K562 (cell line): ENCODE measurements around the gene SMAD1. TPM values are rescaled to one million over a fixed set of nuclear protein-coding genes. Genes with fewer than 3 reads are reported as not detected.

Experiments
- ATAC-seq: fragments of 200-7000 bp; cut with Tn5 transposase; 3 replicates; pipeline ENCODE4 v1.9.1; 2020; ENCODE audit warnings: moderate library complexity
- BruUV-seq: library from RNA; stranded (reverse); fragments of 400-500 nt; replicated peaks from 2 replicates; lab custom pipeline; 2021; lab: Mats Ljungman, UMichigan
- CTCF ChIA-PET: fragments of 300-600 bp; formaldehyde crosslinking; extraction: SDS; loops from one replicate; lab custom pipeline; 2021; ENCODE audit warnings: low intra/inter-chr PET ratio; lab: Yijun Ruan, JAX
- POLR2A ChIA-PET: fragments of 300-600, 350-650 bp; sonication (Branson Sonifier 250); formaldehyde crosslinking; extraction: SDS; loops from one replicate; lab custom pipeline; 2021; ENCODE audit warnings: antibody characterized with exemption, inconsistent platforms; lab: Yijun Ruan, JAX
- DNase-seq, 4 experiments: peaks; one replicate each; pipeline versions ENCODE4 v3.0.0 to v3.0.0-alpha.2; 2011 to 2018; ENCODE audit warnings: low spot score in 3 of 4, mixed read lengths in 3 of 4; ENCODE audit errors: extremely low read depth in 1 of 4
- FAIRE-seq: peaks from 2 replicates; lab custom pipeline; 2011; peaks lifted over from hg19 to GRCh38; lab: Jason Lieb, UNC
- H2AFZ ChIP-seq: 2 replicates; pipeline ENCODE4 v1.6.0; 2011; ENCODE audit warnings: low read depth, low read length, control low read depth, inconsistent platforms
- H3K27ac ChIP-seq: fragments of 200-600 bp; 3 replicates; pipeline ENCODE4 v1.8.0; 2011; ENCODE audit warnings: low read depth, mild to moderate bottlenecking, control low read depth, inconsistent platforms, low read length, moderate library complexity, mixed read lengths; ENCODE audit errors: extremely low read depth
- H3K27me3 ChIP-seq, 2 experiments: fragments of 300-600 bp in 1 of 2; 2 replicates in 1 of 2; 3 replicates in 1 of 2; pipeline versions ENCODE4 v1.6.0 to v1.8.0; 2011; ENCODE audit warnings: inconsistent platforms in 2 of 2, low read length in 2 of 2, mild to moderate bottlenecking in 1 of 2, mixed read lengths in 1 of 2, moderate library complexity in 1 of 2; ENCODE audit not compliant: control insufficient read depth in 2 of 2, insufficient read depth in 2 of 2
- H3K36me3 ChIP-seq: fragments of 300-600 bp; 3 replicates; pipeline ENCODE4 v1.8.0; 2011; ENCODE audit warnings: mild to moderate bottlenecking, low read length, inconsistent platforms; ENCODE audit not compliant: control insufficient read depth, insufficient read depth
- H3K4me1 ChIP-seq, 2 experiments: fragments of 200-600 bp in 1 of 2; replicated peaks in 1 of 2; 2 replicates in 1 of 2; 3 replicates in 1 of 2; pipeline versions ENCODE4 v1.5.1 to v1.8.0; 2011; ENCODE audit warnings: inconsistent platforms in 2 of 2, low read length in 2 of 2, mild to moderate bottlenecking in 1 of 2, mixed read lengths in 1 of 2, moderate library complexity in 1 of 2; ENCODE audit not compliant: control insufficient read depth in 2 of 2, insufficient read depth in 2 of 2
- H3K4me2 ChIP-seq: 2 replicates; pipeline ENCODE4 v1.6.1; 2011; ENCODE audit warnings: low read length, control low read depth, inconsistent platforms, mixed read lengths; ENCODE audit not compliant: insufficient read depth
- H3K4me3 ChIP-seq: fragments of 200-600 bp; sonication (generic), shearing (Covaris generic); 2 replicates; pipeline ENCODE4 v1.5.1; 2016; ENCODE audit warnings: control low read depth, inconsistent platforms
- H3K79me2 ChIP-seq: fragments of 200-600 bp; 3 replicates; pipeline ENCODE4 v1.8.0; 2011; ENCODE audit warnings: low read length, inconsistent platforms; ENCODE audit not compliant: control insufficient read depth, insufficient read depth
- H3K9ac ChIP-seq, 2 experiments: 2 replicates each; pipeline versions ENCODE4 v1.6.0 to v1.6.1; 2011; ENCODE audit warnings: low read depth in 2 of 2, low read length in 2 of 2, control low read depth in 1 of 2, inconsistent platforms in 1 of 2, mild to moderate bottlenecking in 1 of 2, mixed read lengths in 1 of 2; ENCODE audit not compliant: insufficient read depth in 1 of 2
- H3K9me1 ChIP-seq: one replicate; pipeline ENCODE4 v1.6.0; 2011; ENCODE audit warnings: inconsistent platforms, mild to moderate bottlenecking, low read length, moderate library complexity; ENCODE audit not compliant: control insufficient read depth, insufficient read depth
- H3K9me3 ChIP-seq: replicated peaks from 2 replicates; pipeline ENCODE4 v1.5.1; 2011; ENCODE audit warnings: low read depth, low read length, inconsistent platforms; ENCODE audit not compliant: control insufficient read depth, insufficient read depth
- H4K20me1 ChIP-seq: replicated peaks from 2 replicates; pipeline ENCODE4 v1.6.1; 2011; ENCODE audit warnings: low read length, inconsistent platforms, mixed read lengths; ENCODE audit not compliant: control insufficient read depth, insufficient read depth
- COPS2 ChIP-seq: fragments of 450-650 bp; conservative IDR thresholded peaks from 2 replicates; pipeline ENCODE4 v1.6.1; 2016; ENCODE audit warnings: mild to moderate bottlenecking, moderate library complexity
- E2F4 ChIP-seq: sonication (generic); formaldehyde crosslinking; IDR thresholded peaks from 2 replicates; pipeline ENCODE4 v1.8.0; 2022; ENCODE audit warnings: mild to moderate bottlenecking, low read depth, missing genetic modification reagents
- HCFC1 ChIP-seq: IDR thresholded peaks from 2 replicates; pipeline ENCODE4 v1.6.1; 2012; ENCODE audit warnings: low read depth, low read length, improper control_type of control experiment
- HDAC3 ChIP-seq: fragments of 450-650 bp; IDR thresholded peaks from 2 replicates; pipeline ENCODE4 v1.6.1; 2018; ENCODE audit warnings: borderline replicate concordance, mild to moderate bottlenecking, moderate library complexity; ENCODE audit not compliant: partially characterized antibody
- MAFK ChIP-seq: IDR thresholded peaks from 2 replicates; pipeline ENCODE4 v1.6.1; 2011; ENCODE audit warnings: low read length, improper control_type of control experiment
- MNT ChIP-seq, 2 experiments: fragments of 450-650 bp; conservative IDR thresholded peaks; 2 replicates each; pipeline ENCODE4 v1.6.1; 2017; ENCODE audit warnings: mild to moderate bottlenecking in 2 of 2, moderate library complexity in 2 of 2
- NFATC3 ChIP-seq: fragments of 450-650 bp; IDR thresholded peaks from 2 replicates; pipeline ENCODE4 v1.6.1; 2017; ENCODE audit warnings: mild to moderate bottlenecking
- TEAD4 ChIP-seq, 2 experiments: sonication (generic) in 1 of 2; formaldehyde crosslinking in 1 of 2; IDR thresholded peaks; 2 replicates each; pipeline versions ENCODE4 v1.6.1 to v1.8.0; 2012 to 2022; ENCODE audit warnings: borderline replicate concordance in 1 of 2, inconsistent platforms in 1 of 2, low read length in 1 of 2, mild to moderate bottlenecking in 1 of 2, missing genetic modification reagents in 1 of 2
- TFAM ChIP-seq: fragments of 250-450 bp; sonication (Bioruptor Pico); conservative IDR thresholded peaks from 2 replicates; pipeline ENCODE4 v1.5.0; 2021; ENCODE audit warnings: mild to moderate bottlenecking, moderate library complexity
- ZNF212 ChIP-seq: fragments of 450-650 bp; formaldehyde crosslinking; IDR thresholded peaks from 2 replicates; pipeline ENCODE4 v1.4.0; 2020; ENCODE audit warnings: mild to moderate bottlenecking
- ZNF239 ChIP-seq: fragments of 250-450 bp; sonication (Bioruptor Pico); IDR thresholded peaks from 2 replicates; pipeline ENCODE4 v1.4.0; 2020; ENCODE audit warnings: mild to moderate bottlenecking
- WGBS: fragments of 100-300 bp; shearing (Covaris generic); methylation state at CpG from one replicate; pipeline ENCODE4 v1.1.6; 2016; ENCODE audit warnings: low coverage, mixed read lengths; ENCODE audit not compliant: insufficient coverage; ENCODE audit errors: missing lambda C conversion rate; 5-methylcytosine and 5-hydroxymethylcytosine counted together
- in situ Hi-C: fragments of 300-500 bp; cut with MboI; formaldehyde crosslinking; loops from 4 replicates; pipeline ENCODE4 v1.15.0; 2018; ENCODE audit warnings: inconsistent platforms, mixed read lengths
- intact Hi-C: fragments of 100-400 bp; cut with micrococcal nuclease; formaldehyde crosslinking; loops from 2 replicates; pipeline ENCODE4 v1.14.2; 2022
- polyA plus RNA-seq, 8 experiments: library from polyadenylated mRNA; depleted of rRNA in 4 of 8; stranded (reverse) in 5 of 8; unstranded in 3 of 8; fragments of >200 nt; fragmentation: Nextera tagmentation in 2 of 8; fragmentation: Illumina TruSeq in 1 of 8; extraction: Ambion mirVana in 2 of 8; extraction: Trizol in 1 of 8; gene quantifications; 2 replicates each; pipeline versions ENCODE4 v1.2.1 to v1.2.3, GENCODE V29; 2011 to 2014; ENCODE audit warnings: inconsistent platforms in 1 of 8, missing spikeins in 1 of 8
- total RNA-seq, 7 experiments: library from RNA; depleted of rRNA in 6 of 7; stranded (reverse); fragments of >200 nt in 6 of 7; fragmentation: Illumina TruSeq in 2 of 7; extraction: Trizol in 2 of 7; gene quantifications; 2 replicates each; pipeline versions ENCODE4 v1.2.1 to v1.2.3, GENCODE V29; 2011 to 2021; ENCODE audit warnings: low replicate concordance in 1 of 7
- TF ChIP-seq, protein P1 (sequence below): fragments of 250-450 bp; sonication (Bioruptor Pico); IDR thresholded peaks from 2 replicates; pipeline ENCODE4 v1.9.0; 2021; ENCODE audit warnings: mild to moderate bottlenecking
- TF ChIP-seq, protein P2 (sequence below): IDR thresholded peaks from 2 replicates; pipeline ENCODE4 v1.6.1; 2011; ENCODE audit not compliant: insufficient read length; ENCODE audit errors: extremely low read depth

SMAD1 gene
- total and polyA plus RNA-seq, 9 of the 15 experiments (the other 6 are each of a cell fraction or from before 2014, with no cell fraction given), result 0.05 to 0.54 (median 0.21) TPM; not detected in 3

DNA sequence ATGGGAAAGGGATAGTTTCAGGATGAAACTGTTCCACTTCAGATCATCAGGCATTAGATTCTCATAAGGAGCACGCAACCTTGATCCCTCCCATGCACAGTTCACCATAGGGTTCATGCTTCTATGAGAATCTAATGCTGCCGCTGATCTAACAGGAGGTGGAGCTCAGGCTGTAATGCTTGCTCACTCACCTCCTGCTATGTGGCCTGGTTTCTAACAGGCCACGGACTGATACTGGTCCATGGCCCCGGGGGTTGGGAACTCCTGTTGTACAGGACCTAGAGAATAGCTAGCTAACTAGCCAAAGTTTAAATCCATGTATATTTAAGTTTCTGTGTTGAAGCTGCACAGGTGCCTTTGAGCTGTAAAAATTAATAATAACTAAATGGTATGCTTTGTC, 71.7 kb downstream of the SMAD1 start:
- CTCF ChIA-PET, result no interaction called here
- no peak for DNase-seq
- TF ChIP-seq TEAD4 (IDR thresholded peaks at IDR 0.05; ENCODE audit: low read length) (no peak), TEAD4 (CRISPR knock-in tag; IDR thresholded peaks at IDR 0.05; ENCODE audit: borderline replicate concordance) (no peak), COPS2 (no peak), HDAC3 (no peak)
- BruUV-seq, result no TSS peak
- WGBS, result 0% methylated on average over 4 of the region's 4 CpGs
- ATAC-seq, result no peak
- intact Hi-C loops (no loop called here), in situ Hi-C loops (loop anchor here (25.0 kb wide), 1 partner anchor 316 kb away; no protein-coding TSS in a partner anchor)
- no peaks in the 10 kb centered on the region for H3K9me1 ChIP-seq
- H3K4me2 ChIP-seq, result no peak overlapping the region
- POLR2A ChIA-PET, result no interaction called here
- H3K9me3 ChIP-seq, result no peaks in the 10 kb centered on the region
- no peaks in the 10 kb centered on the region for H3K79me2 ChIP-seq
- no peaks in the 10 kb centered on the region for H4K20me1 ChIP-seq
- H3K4me1 ChIP-seq, result no peaks in the 10 kb centered on the region
- H3K9ac ChIP-seq, result no peak overlapping the region
- H3K4me3 ChIP-seq, result no peak overlapping the region
- no peak overlapping the region for H3K27ac ChIP-seq
- no peaks in the 10 kb centered on the region for H3K36me3 ChIP-seq
- FAIRE-seq, result no peak
- H2AFZ ChIP-seq, result no peak overlapping the region
- H3K27me3 ChIP-seq, result peaks cover 0 to 4% of the 10 kb centered on the region in 2 experiments; a peak in 1 of 5 replicates

GRCh38 chr4:145554691-145555090, 73.0 kb downstream of the SMAD1 start:
- H3K9ac ChIP-seq, result no peak overlapping the region
- no peak overlapping the region for H3K4me3 ChIP-seq
- H4K20me1 ChIP-seq, result no peaks in the 10 kb centered on the region
- peaks cover 0 to 4% of the 10 kb centered on the region in 2 experiments; a peak in 1 of 5 replicates for H3K27me3 ChIP-seq
- 11% methylated on average over 1 of the region's 1 CpG for WGBS
- in situ Hi-C loops, result loop anchor here (25.0 kb wide), 1 partner anchor 317 kb away; no protein-coding TSS in a partner anchor
- ATAC-seq, result no peak
- no peaks in the 10 kb centered on the region for H3K9me1 ChIP-seq
- no peaks in the 10 kb centered on the region for H3K79me2 ChIP-seq
- FAIRE-seq, result no peak
- intact Hi-C loops, result loop anchor here (5.0 kb wide), 1 partner anchor 402 kb away; no protein-coding TSS in a partner anchor
- no peak overlapping the region for H2AFZ ChIP-seq
- H3K9me3 ChIP-seq, result no peaks in the 10 kb centered on the region
- BruUV-seq, result no TSS peak
- POLR2A ChIA-PET, result no interaction called here
- no peak overlapping the region for H3K4me2 ChIP-seq
- no peak overlapping the region for H3K27ac ChIP-seq
- no peaks in the 10 kb centered on the region for H3K36me3 ChIP-seq
- CTCF ChIA-PET, result no interaction called here
- DNase-seq, result no peak
- no peaks in the 10 kb centered on the region for H3K4me1 ChIP-seq
- TF ChIP-seq, protein P1, sequence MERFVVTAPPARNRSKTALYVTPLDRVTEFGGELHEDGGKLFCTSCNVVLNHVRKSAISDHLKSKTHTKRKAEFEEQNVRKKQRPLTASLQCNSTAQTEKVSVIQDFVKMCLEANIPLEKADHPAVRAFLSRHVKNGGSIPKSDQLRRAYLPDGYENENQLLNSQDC (CRISPR knock-in tag), result no peak
- TF ChIP-seq MNT (conservative IDR thresholded peaks at IDR 0.05) (no peak), MAFK (no peak), TFAM (CRISPR knock-in tag) (no peak), NFATC3 (no peak), HCFC1 (no peak), ZNF239 (CRISPR knock-in tag) (no peak), E2F4 (no peak), ZNF212 (CRISPR knock-in tag) (no peak)
- TF ChIP-seq, protein P2, sequence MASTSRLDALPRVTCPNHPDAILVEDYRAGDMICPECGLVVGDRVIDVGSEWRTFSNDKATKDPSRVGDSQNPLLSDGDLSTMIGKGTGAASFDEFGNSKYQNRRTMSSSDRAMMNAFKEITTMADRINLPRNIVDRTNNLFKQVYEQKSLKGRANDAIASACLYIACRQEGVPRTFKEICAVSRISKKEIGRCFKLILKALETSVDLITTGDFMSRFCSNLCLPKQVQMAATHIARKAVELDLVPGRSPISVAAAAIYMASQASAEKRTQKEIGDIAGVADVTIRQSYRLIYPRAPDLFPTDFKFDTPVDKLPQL, result no peak
